ENCODE data around the gene SEMA5B.

GRCh38 chr3:122911901-122912300, 115.7 kb downstream of the SEMA5B start:
- TF ChIP-seq POLR2A (IDR thresholded peaks at IDR 0.05; ENCODE audit: low read length) (no peak), GATA1 (IDR thresholded peaks at IDR 0.05; ENCODE audit: low read depth, low read length) (no peak)

Measured in erythroblast (primary cell).